BJ (cell line): ENCODE measurements around the gene LRRC71. TPM values are rescaled to one million over a fixed set of nuclear protein-coding genes. Genes with fewer than 3 reads are reported as not detected.

Source experiments
- CTCF ChIA-PET: fragments of 350-600 bp; formaldehyde crosslinking; extraction: SDS; loops from one replicate; lab custom pipeline; 2021; ENCODE audit warnings: antibody characterized with exemption, inconsistent platforms; lab: Yijun Ruan, JAX
- POLR2A ChIA-PET: fragments of 300-600 bp; sonication (Branson Sonifier 250); formaldehyde crosslinking; extraction: SDS; loops from one replicate; lab custom pipeline; 2021; ENCODE audit warnings: antibody characterized with exemption; lab: Charles Lee
- DNase-seq: peaks from one replicate; pipeline ENCODE4 v3.0.0-alpha.2; 2011; ENCODE audit warnings: low read depth
- H3K27me3 ChIP-seq: 2 replicates; pipeline ENCODE4 v1.6.0; 2011; ENCODE audit warnings: low read length; ENCODE audit not compliant: control insufficient read depth, insufficient read depth
- H3K36me3 ChIP-seq: 2 replicates; pipeline ENCODE4 v1.5.1; 2011; ENCODE audit warnings: low read length; ENCODE audit not compliant: control insufficient read depth, insufficient read depth
- H3K4me3 ChIP-seq: 2 replicates; pipeline ENCODE4 v1.5.1; 2011; ENCODE audit warnings: low read depth, mild to moderate bottlenecking, control low read depth, low read length
- CTCF ChIP-seq: IDR thresholded peaks from 2 replicates; pipeline ENCODE4 v1.5.1; 2011; ENCODE audit warnings: low read depth, mild to moderate bottlenecking, control low read depth, inconsistent platforms, low read length, moderate library complexity; ENCODE audit not compliant: insufficient read depth
- polyA plus RNA-seq: library from polyadenylated mRNA; depleted of rRNA; stranded (reverse); fragments of >200 nt; gene quantifications from 2 replicates; pipeline ENCODE4 v1.2.3, GENCODE V29; 2011

Gene LRRC71
- polyA plus RNA-seq, 1 experiment: 1.2 TPM

GRCh38 chr1:156905176-156905575 is 15.3 kb upstream of the LRRC71 start:
- CTCF ChIA-PET: no interaction called here
- POLR2A ChIA-PET: no interaction called here
- Histone ChIP-seq H3K4me3 (no peak overlapping the region), H3K27me3 (no peaks in the 10 kb centered on the region), H3K36me3 (peaks cover 44% of the 10 kb centered on the region)
- TF ChIP-seq CTCF: no peak
- DNase-seq: no peak

- CTCF ChIA-PET: no interaction called here
- no peak for DNase-seq
- H3K36me3 ChIP-seq: peaks cover 48% of the 10 kb centered on the region
- POLR2A ChIA-PET: no interaction called here
- TF ChIP-seq CTCF: no peak
- H3K4me3 ChIP-seq: no peak overlapping the region
- H3K27me3 ChIP-seq: no peaks in the 10 kb centered on the region
Observed at GRCh38 chr1:156905651-156906050, 14.8 kb upstream of the LRRC71 start.

- POLR2A ChIA-PET: no interaction called here
- Histone ChIP-seq H3K36me3 (peaks cover 48% of the 10 kb centered on the region), H3K4me3 (no peak overlapping the region), H3K27me3 (no peaks in the 10 kb centered on the region)
- no peak for DNase-seq
- TF ChIP-seq CTCF: no peak
- CTCF ChIA-PET: no interaction called here
Observed at GRCh38 chr1:156906206-156906906, 14.1 kb upstream of the LRRC71 start.

GRCh38 chr1:156908541-156908940 is 11.9 kb upstream of the LRRC71 start:
- ChIA-PET CTCF (interaction anchor here (0.8 to 6.4 kb wide), 2 partner anchors 9 to 64 kb away, joined by 3 to 64 read pairs; no protein-coding TSS in a partner anchor), POLR2A (no interaction called here)
- TF ChIP-seq CTCF: no peak
- no peak for DNase-seq
- no peak overlapping the region for H3K4me3 ChIP-seq
- peaks cover 55% of the 10 kb centered on the region for H3K36me3 ChIP-seq
- no peaks in the 10 kb centered on the region for H3K27me3 ChIP-seq

GRCh38 chr1:156908955-156909354 is 11.5 kb upstream of the LRRC71 start:
- Histone ChIP-seq H3K27me3 (no peaks in the 10 kb centered on the region), H3K36me3 (peaks cover 58% of the 10 kb centered on the region), H3K4me3 (no peak overlapping the region)
- DNase-seq: no peak
- ChIA-PET POLR2A (no interaction called here), CTCF (interaction anchor here (0.8 to 6.4 kb wide), 2 partner anchors 9 to 64 kb away, joined by 3 to 64 read pairs; no protein-coding TSS in a partner anchor)
- no peak for TF ChIP-seq CTCF
